Stimulated activated CD8-positive, alpha-beta memory T cell treated with anti-CD3 and anti-CD28 coated beads, Interleukin-7, amount 100 ng/mL, for 4 hours (primary cell): ENCODE results near the gene NCF4.

Source experiments
- DNase-seq, 2 donors: peaks; one replicate each; pipeline ENCODE4 v3.0.0-alpha.2; 2020; ENCODE audit warnings: low read depth in 2 of 2

NCF4 gene

DNA sequence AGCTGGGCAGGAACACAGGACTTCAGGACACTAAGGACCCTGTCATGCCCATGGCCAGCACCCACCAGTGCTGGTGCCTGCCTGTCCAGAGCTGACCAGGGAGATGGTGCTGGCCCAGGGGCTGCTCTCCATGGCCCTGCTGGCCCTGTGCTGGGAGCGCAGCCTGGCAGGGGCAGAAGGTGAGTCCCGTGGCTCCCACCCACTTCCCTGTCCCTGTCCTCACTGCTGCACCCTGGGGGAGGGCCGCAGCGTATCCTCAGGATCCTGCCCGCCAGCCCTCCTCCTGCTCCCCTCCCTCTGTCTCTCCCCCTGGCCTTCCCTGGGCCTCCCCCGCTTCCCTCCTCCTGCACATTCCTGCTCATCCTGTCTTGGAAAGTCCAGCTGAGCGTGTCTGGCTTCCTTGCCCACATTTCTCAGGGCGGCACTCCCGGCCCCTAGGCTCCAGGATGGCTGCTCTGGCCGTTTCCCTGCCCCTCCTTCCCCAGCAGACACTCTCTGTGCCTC lies 61.4 kb downstream of the NCF4 start:
- DNase-seq = no peak

GRCh38 chr22:36922711-36923110 lies 61.9 kb downstream of the NCF4 start:
- no peak for DNase-seq

DNA sequence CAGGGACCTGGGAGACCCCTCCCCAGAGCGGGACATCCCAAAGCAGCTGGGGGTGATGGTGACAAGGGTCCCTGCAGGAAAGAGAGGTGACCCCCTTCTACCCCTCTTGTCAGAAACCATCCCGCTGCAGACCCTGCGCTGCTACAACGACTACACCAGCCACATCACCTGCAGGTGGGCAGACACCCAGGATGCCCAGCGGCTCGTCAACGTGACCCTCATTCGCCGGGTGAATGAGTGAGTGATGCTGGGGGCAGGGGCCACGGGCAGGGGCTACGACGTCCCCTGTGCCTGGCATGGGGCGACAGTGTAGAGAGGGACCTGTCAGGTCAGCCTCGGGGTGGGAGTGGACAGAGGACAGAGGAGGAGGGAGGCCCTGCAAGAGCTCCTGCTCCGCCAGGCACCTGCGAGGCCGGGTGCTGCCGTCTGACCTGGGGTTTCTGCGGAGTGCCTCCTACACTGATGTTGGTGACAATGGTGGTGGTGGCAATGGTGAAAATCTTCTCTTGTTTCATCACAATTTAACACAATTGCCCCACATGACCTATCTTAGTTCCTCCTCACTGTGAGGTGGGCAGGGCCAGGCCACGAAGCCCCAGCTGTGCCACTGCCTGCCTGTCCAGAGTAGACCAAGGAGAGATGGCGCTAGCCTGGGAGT lies 62.5 kb downstream of the NCF4 start:
- no peak for DNase-seq

DNA sequence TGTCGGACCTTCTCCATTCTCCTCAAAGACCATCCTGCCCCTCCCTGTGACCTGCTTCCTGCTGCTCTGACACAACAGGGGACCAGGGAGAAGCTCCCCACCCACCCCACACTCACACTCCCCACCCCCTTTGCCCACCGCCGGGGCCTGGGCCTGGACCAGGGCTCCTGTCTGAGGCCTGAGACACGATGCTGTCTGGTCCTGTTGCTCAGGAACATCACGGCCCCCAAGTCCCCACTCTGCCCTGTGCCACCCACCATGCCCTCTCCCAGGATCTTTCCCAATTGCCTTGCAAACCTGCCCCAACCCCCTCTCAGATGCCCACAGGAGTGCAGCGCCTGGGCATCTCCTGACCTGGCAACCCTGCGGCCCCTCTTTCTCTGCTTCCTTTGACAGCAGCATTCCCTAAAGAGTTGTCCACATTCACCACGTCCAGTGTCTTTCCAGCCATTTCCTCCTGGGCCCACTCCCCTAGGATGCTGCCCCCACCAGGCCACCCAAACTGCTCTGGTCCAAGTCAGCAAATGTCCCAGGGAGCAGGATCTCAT lies 63.4 kb downstream of the NCF4 start:
- no peak for DNase-seq

DNA sequence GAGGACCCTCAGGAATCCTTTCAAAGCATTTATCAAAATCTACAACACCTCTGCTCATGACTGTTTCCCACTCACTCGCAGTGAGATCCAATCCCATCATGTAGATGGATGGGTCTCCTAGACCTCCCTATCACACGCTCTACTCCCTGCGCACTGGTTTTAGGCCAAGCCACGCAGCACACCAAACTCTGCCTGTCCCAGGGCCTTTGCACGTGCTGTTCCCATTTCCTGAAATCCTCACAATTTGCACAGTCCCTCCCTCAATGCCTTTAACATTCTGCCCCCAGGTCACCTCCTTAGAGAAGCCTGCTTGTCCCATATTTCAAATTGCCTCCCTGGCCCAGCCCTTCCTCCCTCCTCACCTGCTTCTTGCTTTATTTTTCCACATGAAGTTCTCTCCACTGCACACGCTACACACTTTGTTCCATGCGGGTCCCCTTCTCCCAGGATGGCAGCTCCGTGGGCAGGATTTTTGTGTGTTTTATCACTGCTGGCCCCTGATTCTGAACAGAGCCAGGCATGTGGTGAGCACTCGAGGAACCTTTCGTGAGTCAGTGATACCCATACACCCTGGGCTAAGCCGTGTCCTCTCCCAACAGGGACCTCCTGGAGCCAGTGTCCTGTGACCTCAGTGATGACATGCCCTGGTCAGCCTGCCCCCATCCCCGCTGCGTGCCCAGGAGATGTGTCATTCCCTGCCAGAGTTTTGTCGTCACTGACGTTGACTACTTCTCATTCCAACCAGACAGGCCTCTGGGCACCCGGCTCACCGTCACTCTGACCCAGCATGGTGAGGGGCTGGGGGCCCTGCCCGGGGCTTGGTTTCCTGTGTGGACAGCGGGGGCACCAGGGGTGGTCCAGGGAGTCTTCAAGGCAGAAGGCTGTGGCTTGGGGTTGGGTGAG lies 64.8 kb downstream of the NCF4 start:
- DNase-seq = no peak

DNA sequence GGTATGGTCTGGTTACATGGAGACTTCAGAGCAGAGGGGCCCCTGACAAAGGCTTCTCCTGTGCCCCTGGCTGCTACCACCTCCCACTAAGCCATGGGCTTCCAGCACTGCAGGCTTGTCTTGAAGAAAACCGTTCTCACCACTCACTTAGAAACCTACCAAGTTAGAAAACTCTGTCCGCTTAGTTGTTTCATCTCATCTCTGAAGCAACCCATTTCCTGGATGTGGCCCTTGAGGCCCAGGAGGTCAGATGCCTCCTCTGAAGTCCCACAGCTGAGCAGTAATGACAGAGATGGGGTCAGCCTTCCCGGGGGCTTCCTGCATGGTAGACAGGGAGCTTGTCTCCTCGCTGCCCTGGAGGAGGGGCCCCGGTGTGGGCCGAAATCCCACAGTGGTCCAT lies 65.5 kb downstream of the NCF4 start:
- DNase-seq = no peak

DNA sequence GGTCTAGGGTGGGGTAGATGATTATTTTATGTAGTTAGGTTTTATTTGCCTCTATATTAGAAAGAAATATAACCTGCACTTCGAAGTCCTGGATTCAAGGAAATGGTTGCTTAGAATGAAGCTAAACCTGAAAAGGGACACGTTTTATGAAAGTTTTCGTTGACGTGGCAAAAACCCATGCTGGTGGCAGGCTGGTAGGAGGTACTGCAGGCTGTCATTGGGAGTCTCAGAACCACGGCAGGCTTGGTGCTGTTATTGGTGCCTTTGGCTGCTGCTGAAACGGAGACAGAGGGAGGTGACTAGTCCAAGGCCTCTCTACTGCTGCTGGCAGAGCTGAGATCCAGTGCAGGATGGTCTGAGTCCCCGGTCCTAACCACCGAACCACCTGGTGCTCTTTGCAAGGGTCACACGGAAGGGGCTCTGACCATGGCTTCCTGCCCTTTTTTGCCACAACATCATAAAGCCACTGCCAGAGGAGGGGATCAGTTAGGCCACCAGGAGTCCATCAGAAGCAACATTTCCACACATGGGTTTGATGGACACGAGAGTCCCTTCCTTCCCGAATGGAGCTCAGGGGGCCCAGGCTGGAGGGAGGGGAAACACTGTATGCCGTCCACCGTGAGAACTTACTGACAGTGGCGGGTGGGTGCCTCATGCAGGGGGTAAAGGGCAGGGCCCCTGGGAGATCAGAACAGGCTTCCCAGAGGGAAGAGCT lies 66.1 kb downstream of the NCF4 start:
- no peak for DNase-seq
